Omental fat pad (tissue), 4 donors: Measurements from ENCODE around the gene ACTR5. TPM values are rescaled to one million over a fixed set of nuclear protein-coding genes. Genes with fewer than 3 reads are reported as not detected.

ENCODE experiments used
- ATAC-seq: fragments of 150-250 bp; one replicate; pipeline ENCODE4 v1.9.1; 2016; ENCODE audit warnings: mild to moderate bottlenecking, moderate library complexity; ENCODE audit not compliant: low FRiP score
- DNase-seq: peaks from one replicate; pipeline ENCODE4 v3.0.0-alpha.2; 2019; ENCODE audit warnings: low spot score
- total RNA-seq, 4 donors: library from RNA; depleted of rRNA; stranded (reverse); fragments of >200 nt; gene quantifications; one replicate each; pipeline ENCODE4 v1.1.0, GENCODE V29; 2016
- TF ChIP-seq, protein P1 (sequence below), 3 donors: fragments of 450-650 bp; IDR thresholded peaks; one replicate each; pipeline ENCODE4 v1.5.1; 2016 to 2017; ENCODE audit warnings: antibody characterized with exemption in 3 of 3, mild to moderate bottlenecking in 3 of 3, moderate library complexity in 2 of 3

ACTR5 gene
- total RNA-seq, 4 donors from 2014 or later = 7.1 to 11.9 (median 7.7) TPM

DNA sequence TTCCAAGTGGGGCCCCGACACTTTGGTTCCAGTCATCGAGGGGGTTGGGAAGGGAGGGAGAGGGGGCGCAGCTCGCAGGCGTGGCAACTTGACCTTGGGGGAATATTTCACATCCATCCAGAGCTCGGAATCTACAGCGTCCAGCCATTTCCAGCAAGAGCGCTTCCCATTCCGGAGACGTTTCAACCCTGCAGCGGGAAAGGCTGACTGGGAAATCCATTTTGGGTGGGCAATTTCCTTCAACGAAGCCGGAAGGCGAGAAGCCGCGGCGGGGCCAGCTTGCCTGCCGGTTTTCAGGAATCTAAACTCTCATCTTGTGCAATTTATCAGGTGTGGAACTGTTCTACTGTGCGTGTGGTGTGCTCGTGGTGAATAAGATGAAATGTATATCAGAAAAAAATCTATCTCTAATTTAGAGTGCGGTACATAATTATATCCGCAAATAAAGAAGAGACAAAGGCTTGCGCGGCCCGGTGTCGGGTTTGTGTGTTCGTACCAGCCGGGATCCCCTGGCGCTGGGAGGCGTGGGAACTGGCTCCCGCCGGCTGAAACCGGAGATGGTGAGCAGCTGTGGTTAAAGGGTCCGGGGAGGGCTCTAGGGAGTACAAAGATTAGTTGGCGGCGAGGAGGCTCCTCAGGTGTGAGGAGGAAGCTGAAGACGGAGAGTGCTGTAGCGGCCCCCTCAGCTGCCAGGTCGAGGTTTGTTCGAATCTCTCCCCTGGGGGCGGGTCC, 19.2 kb upstream of the ACTR5 start:
- no peak for DNase-seq
- no peak for ATAC-seq
- TF ChIP-seq, protein P1, sequence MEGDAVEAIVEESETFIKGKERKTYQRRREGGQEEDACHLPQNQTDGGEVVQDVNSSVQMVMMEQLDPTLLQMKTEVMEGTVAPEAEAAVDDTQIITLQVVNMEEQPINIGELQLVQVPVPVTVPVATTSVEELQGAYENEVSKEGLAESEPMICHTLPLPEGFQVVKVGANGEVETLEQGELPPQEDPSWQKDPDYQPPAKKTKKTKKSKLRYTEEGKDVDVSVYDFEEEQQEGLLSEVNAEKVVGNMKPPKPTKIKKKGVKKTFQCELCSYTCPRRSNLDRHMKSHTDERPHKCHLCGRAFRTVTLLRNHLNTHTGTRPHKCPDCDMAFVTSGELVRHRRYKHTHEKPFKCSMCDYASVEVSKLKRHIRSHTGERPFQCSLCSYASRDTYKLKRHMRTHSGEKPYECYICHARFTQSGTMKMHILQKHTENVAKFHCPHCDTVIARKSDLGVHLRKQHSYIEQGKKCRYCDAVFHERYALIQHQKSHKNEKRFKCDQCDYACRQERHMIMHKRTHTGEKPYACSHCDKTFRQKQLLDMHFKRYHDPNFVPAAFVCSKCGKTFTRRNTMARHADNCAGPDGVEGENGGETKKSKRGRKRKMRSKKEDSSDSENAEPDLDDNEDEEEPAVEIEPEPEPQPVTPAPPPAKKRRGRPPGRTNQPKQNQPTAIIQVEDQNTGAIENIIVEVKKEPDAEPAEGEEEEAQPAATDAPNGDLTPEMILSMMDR (IDR thresholded peaks at IDR 0.05) = no peak

GRCh38 chr20:38729767-38730166, 18.5 kb upstream of the ACTR5 start:
- DNase-seq (no peak), ATAC-seq (no peak)
- TF ChIP-seq, protein P1 (IDR thresholded peaks at IDR 0.05) = no peak

DNA sequence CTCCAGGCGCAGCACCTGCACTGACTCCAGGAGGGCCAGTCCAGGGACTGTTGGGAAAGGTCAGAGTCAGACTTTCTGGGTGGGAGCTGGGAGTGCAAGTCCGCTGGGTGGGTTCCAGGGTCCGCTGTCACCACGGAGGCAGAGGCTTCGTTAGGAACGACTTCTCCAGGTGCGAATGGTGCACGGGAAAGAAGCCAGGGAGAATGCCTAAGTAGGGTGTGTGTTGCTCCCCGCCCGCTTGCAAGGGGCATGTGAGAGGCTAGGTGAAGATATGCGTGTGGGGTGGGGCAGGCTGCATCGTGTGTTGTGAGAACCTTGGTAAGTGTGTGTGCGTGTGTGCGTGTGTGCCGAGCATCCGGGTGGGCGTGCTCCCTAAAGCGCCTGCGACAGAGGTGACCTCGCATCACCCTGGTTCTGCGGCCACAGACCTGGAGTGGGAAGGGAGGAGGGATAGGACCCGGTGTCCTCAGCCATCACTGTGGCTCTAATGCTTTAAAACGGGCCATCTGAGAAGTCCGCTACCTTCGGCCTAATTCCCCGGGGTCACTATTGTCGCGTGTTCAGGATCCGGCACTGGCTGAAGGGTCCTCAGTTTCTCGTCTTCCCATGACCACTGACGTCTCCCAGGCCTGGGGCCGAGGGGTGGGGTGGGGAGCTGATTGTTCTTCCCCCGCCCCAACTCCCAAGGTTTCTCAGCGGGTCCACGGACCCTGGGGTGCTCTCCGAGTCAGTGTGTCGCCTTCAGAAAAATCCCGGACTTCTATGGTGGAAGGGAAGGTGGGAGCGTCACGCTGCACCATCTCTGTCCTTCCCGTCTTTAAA, 17.9 kb upstream of the ACTR5 start:
- DNase-seq (no peak), ATAC-seq (no peak)
- TF ChIP-seq, protein P1 (IDR thresholded peaks at IDR 0.05) = no peak

DNA sequence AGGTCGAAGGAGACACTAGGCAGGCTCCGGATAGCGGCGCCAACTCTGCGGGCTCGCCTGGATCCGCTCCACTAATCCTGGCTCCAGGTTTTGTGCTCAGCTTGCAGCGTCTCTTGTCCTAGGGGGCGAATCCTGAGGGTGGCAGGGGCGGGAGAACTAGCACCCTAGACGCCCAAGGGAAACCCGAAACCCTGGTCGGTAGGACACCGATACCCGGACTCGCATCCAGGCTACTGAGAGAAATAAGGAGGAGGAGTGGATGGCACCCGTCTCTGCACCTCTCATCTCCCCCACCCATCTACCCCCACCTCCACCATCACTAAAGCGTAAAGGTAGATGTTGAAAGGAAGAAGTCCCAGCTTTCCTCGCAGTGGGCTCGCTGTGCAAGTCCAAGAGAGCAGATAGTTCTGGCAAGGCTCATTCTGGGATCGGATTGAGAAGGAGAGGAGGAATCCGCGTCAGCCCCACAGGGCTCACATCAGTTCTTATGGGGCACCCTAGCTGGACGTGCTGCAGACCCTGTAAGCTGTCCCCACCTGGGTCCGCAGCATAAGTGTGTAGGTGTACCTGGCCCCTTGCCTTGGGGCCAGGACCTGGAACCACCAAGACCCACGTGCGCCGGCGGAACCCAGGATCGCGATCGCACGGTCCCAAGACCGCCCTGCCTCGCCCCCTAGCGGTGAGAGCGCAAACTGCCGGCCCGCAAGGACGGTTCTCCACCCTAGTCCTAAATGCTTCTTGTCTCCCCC, 17.1 kb upstream of the ACTR5 start:
- DNase-seq (peak; percentile 57), ATAC-seq (peak; percentile 73)
- TF ChIP-seq, protein P1 (IDR thresholded peaks at IDR 0.05) = peak in 2 of 3 donors; percentile 61 to 80

GRCh38 chr20:38731738-38732113, 16.5 kb upstream of the ACTR5 start:
- ATAC-seq = no peak
- DNase-seq = no peak
- TF ChIP-seq, protein P1 (IDR thresholded peaks at IDR 0.05) = no peak

GRCh38 chr20:38732981-38733380, 15.3 kb upstream of the ACTR5 start:
- DNase-seq (no peak), ATAC-seq (no peak)
- TF ChIP-seq, protein P1 (IDR thresholded peaks at IDR 0.05) = no peak
